KMS-11 (cell line): ENCODE data around the gene DCTPP1.
A peak's percentile ranks its signal among the peaks of the same experiment; 100 is the strongest.
"Not testable (repeated sequence)": the region's sequence is repeated elsewhere in the genome, so short reads cannot be mapped to it uniquely, and the experiment has no call there.

Experiments
- H2AFZ ChIP-seq: fragments of 200-600 bp; sonication (generic); 2 replicates; pipeline ENCODE4 v1.6.1; 2016; ENCODE audit warnings: antibody characterized with exemption, mixed run types, low read depth
- H3K27ac ChIP-seq: fragments of 200-600 bp; sonication (generic); 2 replicates; pipeline ENCODE4 v1.6.1; 2016; ENCODE audit warnings: mild to moderate bottlenecking, mixed run types
- H3K27me3 ChIP-seq: fragments of 200-600 bp; sonication (generic); 2 replicates; pipeline ENCODE4 v1.6.1; 2017; ENCODE audit warnings: mild to moderate bottlenecking, low read depth, mixed run types, moderate library complexity; ENCODE audit not compliant: insufficient read depth
- H3K36me3 ChIP-seq: fragments of 200-600 bp; sonication (generic); 2 replicates; pipeline ENCODE4 v1.6.1; 2017; ENCODE audit warnings: mild to moderate bottlenecking, mixed run types; ENCODE audit not compliant: insufficient read depth
- H3K4me1 ChIP-seq: fragments of 200-600 bp; sonication (generic); 2 replicates; pipeline ENCODE4 v1.6.1; 2016; ENCODE audit warnings: mild to moderate bottlenecking, low read depth, mixed run types; ENCODE audit not compliant: poor library complexity, severe bottlenecking
- H3K4me2 ChIP-seq: fragments of 200-600 bp; sonication (generic); 2 replicates; pipeline ENCODE4 v1.7.0; 2016; ENCODE audit warnings: mild to moderate bottlenecking, mixed run types
- H3K4me3 ChIP-seq: fragments of 200-600 bp; sonication (generic); IDR thresholded peaks from 2 replicates; pipeline ENCODE4 v1.6.1; 2017; ENCODE audit warnings: low read depth, low read length, mixed read lengths; ENCODE audit not compliant: insufficient read depth
- H3K79me2 ChIP-seq: fragments of 200-600 bp; sonication (generic); 2 replicates; pipeline ENCODE4 v1.6.1; 2016; ENCODE audit warnings: low read depth, mixed run types; ENCODE audit not compliant: insufficient read depth
- H3K9ac ChIP-seq: fragments of 200-600 bp; sonication (generic); 2 replicates; pipeline ENCODE4 v1.6.1; 2016; ENCODE audit warnings: mild to moderate bottlenecking, mixed run types
- H4K20me1 ChIP-seq: fragments of 200-600 bp; sonication (generic); 2 replicates; pipeline ENCODE4 v1.6.1; 2016; ENCODE audit warnings: mild to moderate bottlenecking, mixed run types; ENCODE audit not compliant: insufficient read depth
- TF ChIP-seq, protein P1 (sequence below): fragments of 200-600 bp; sonication (generic); conservative IDR thresholded peaks from 2 replicates; pipeline ENCODE4 v1.6.1; 2017; ENCODE audit warnings: low read depth, mild to moderate bottlenecking, antibody characterized with exemption, low read length, moderate library complexity, mixed read lengths

The DCTPP1 gene

DNA sequence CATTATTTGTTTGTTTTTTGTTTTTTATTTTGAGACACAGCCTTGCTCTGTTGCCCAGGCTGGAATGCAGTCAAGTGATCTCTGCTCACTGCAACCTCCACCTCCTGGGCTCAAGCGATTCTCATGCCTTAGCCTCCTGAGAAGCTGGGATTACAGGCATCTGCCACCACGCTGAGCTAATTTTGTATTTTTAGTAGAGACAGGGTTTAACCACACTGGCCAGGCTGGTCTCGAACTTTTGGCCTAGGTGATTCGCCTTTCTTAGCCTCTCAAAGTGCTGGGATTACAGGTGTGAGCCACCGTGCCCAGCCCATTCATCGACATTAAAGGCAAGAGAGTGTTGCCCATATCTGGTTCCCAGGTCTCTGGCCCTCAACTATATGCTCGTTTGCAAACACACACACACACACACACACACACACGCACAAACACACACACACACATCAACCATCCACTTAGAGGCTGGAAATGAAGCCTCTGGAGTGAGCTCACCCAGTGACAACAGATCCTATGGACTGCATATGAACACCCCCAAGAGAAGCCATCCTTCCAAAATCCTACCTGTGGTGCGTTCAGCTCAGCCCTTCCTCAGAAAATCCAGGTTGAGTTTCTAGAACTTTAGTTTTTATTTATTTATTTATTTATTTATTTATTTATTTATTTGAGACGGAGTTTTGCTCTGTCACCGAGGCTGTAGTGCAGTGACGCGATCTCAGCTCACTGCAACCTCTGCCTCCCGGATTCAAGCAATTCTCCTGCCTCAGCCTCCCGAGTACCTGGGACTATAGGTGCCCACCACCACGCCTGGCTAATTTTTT lies 28.1 kb upstream of the DCTPP1 start:
- peak overlapping the region; percentile 67; the same call in 1 of the 2 replicates for H3K4me2 ChIP-seq
- H3K27ac ChIP-seq, result peak overlapping the region; percentile 91
- H3K9ac ChIP-seq, result no peak overlapping the region
- H3K27me3 ChIP-seq, result no peaks in the 10 kb centered on the region
- no peak overlapping the region for H3K4me3 ChIP-seq
- H3K4me1 ChIP-seq, result peaks cover 61% of the 10 kb centered on the region
- H4K20me1 ChIP-seq, result no peaks in the 10 kb centered on the region
- peak overlapping the region; percentile 27; the same call in 1 of the 2 replicates for H2AFZ ChIP-seq
- TF ChIP-seq, protein P1, sequence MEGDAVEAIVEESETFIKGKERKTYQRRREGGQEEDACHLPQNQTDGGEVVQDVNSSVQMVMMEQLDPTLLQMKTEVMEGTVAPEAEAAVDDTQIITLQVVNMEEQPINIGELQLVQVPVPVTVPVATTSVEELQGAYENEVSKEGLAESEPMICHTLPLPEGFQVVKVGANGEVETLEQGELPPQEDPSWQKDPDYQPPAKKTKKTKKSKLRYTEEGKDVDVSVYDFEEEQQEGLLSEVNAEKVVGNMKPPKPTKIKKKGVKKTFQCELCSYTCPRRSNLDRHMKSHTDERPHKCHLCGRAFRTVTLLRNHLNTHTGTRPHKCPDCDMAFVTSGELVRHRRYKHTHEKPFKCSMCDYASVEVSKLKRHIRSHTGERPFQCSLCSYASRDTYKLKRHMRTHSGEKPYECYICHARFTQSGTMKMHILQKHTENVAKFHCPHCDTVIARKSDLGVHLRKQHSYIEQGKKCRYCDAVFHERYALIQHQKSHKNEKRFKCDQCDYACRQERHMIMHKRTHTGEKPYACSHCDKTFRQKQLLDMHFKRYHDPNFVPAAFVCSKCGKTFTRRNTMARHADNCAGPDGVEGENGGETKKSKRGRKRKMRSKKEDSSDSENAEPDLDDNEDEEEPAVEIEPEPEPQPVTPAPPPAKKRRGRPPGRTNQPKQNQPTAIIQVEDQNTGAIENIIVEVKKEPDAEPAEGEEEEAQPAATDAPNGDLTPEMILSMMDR, result no peak
- H3K79me2 ChIP-seq, result no peaks in the 10 kb centered on the region
- H3K36me3 ChIP-seq, result no peaks in the 10 kb centered on the region

DNA sequence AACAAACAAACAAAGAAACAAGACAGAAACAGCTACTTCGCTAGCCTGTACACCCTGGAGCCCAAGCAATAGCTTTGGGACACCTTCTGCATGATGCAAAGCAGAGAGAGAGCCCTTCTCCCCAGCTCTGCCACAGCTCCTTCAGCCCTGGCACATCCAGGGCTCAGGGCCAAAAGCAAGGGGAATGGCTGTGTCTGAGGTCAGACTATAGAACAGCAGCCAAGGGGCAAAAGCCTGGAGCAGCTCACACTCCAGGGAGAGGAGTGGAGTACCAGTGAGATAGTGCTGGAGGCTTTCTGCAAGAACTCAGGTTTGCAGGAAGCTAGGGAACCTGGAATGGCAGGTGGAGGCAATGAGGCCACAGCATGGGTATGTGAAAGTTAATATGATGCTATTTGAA lies 27.4 kb upstream of the DCTPP1 start:
- H2AFZ ChIP-seq, result peak overlapping the region; percentile 28; the same call in 1 of the 2 replicates

DNA sequence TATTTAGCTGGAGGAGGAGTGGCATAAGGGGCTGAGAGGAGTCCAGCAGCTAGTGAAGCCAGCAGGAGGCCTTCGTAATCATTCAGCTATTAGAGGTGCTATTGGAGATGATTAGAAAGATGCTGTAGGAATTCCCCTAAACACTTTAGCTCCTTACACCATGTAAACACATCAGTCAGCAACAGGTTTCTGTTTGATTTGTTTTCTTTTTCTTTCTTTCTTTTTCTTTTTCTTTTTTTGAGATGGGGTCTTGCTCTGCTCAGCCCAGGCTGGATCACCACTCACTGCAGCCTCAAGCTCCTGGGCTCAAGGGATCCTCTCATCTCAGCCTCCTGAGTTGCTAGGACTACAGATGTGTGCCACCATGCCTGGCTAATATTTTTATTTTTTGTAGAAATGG lies 26.5 kb upstream of the DCTPP1 start:
- peak overlapping the region; percentile 27; the same call in 1 of the 2 replicates for H3K4me2 ChIP-seq
- 0 out of 2 replicates have a peak overlapping the region, but pooled peaks have one; percentile 3 for H3K27ac ChIP-seq
- H3K36me3 ChIP-seq, result no peaks in the 10 kb centered on the region
- no peaks in the 10 kb centered on the region for H3K79me2 ChIP-seq
- H4K20me1 ChIP-seq, result no peaks in the 10 kb centered on the region
- H2AFZ ChIP-seq, result peak overlapping the region; percentile 11; the same call in 1 of the 2 replicates
- no peak overlapping the region for H3K4me3 ChIP-seq
- H3K27me3 ChIP-seq, result no peaks in the 10 kb centered on the region
- no peak overlapping the region for H3K9ac ChIP-seq
- peaks cover 57% of the 10 kb centered on the region for H3K4me1 ChIP-seq
- TF ChIP-seq, protein P1, result no peak

More for the DNA sequence above, 27.4 kb upstream of the DCTPP1 start:
- Histone ChIP-seq H3K27me3 (no peaks in the 10 kb centered on the region), H3K36me3 (no peaks in the 10 kb centered on the region), H3K4me1 (peaks cover 61% of the 10 kb centered on the region), H3K4me3 (no peak overlapping the region), H4K20me1 (no peaks in the 10 kb centered on the region), H3K9ac (no peak overlapping the region), H3K4me2 (peak overlapping the region; percentile 34; the same call in 1 of the 2 replicates), H3K27ac (peak overlapping the region; percentile 91; the same call in 1 of the 2 replicates), H3K79me2 (no peaks in the 10 kb centered on the region)
- TF ChIP-seq, protein P1, result no peak

DNA sequence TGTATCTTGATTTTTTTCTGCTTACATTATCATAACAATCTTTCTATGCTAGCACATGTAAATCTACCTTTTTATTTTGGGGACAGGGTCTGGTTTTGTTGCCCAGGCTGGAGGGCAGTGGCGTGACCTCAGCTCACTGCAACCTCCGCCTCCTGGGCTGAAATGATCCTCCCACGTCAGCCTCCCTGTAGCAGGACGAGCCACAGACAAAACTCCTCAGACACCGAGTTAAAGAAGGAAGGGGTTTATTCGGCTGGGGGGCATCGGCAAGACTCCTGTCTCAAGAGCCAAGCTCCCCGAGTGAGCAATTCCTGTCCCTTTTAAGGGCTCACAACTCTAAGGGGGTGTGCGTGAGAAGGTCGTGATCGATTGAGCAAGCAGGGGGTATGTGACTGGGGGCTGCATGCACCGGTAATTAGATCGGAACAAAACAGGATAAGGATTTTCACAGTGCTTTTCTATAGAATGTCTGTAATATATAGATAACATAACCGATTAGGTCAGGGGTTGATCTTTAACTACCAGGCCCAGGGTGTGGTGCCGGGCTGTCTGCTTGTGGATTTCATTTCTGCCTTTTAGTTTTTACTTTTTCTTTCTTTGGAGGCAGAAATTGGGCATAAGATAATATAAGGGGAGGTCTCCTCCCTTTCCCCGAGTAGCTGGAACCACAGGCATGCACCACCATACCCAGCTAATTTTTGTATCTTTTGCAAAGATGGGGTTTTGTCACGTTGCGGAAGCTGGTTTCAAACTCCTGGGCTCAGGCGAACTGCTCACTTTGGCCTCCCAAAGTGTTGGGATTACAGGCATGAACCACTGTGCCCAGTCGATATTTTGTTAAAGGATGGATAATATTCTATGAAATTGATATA lies 23.1 kb upstream of the DCTPP1 start:
- H3K9ac ChIP-seq, H3K27ac ChIP-seq, H3K27me3 ChIP-seq, H4K20me1 ChIP-seq, H3K4me2 ChIP-seq, H3K36me3 ChIP-seq, H3K79me2 ChIP-seq, H2AFZ ChIP-seq, H3K4me3 ChIP-seq: not testable (repeated sequence)
- H3K4me1 ChIP-seq, result peaks cover 25% of the 10 kb centered on the region
